SU-DHL-6 (cell line): ENCODE results near the gene SPTBN1.

Source experiments
- H2AFZ ChIP-seq: fragments of 200-600 bp; sonication (generic); 2 replicates; pipeline ENCODE4 v1.6.1; 2014; ENCODE audit warnings: low read depth, mild to moderate bottlenecking, moderate library complexity, mixed read lengths, antibody characterized with exemption, low read length; ENCODE audit not compliant: severe bottlenecking
- H3F3A ChIP-seq: fragments of 200-600 bp; shearing (Covaris generic); 2 replicates; pipeline ENCODE4 v1.6.0; 2016; ENCODE audit warnings: antibody characterized with exemption, mild to moderate bottlenecking; ENCODE audit not compliant: insufficient read depth
- H3K27ac ChIP-seq: fragments of 200-600 bp; sonication (generic); 2 replicates; pipeline ENCODE4 v1.5.1; 2016; ENCODE audit warnings: low read depth, mild to moderate bottlenecking, low read length, moderate library complexity, mixed read lengths
- H3K27me3 ChIP-seq: fragments of 200-600 bp; sonication (generic), shearing (Covaris generic); 2 replicates; pipeline ENCODE4 v1.6.0; 2014; ENCODE audit warnings: mild to moderate bottlenecking, low read length
- H3K36me3 ChIP-seq: fragments of 200-600 bp; sonication (generic); 2 replicates; pipeline ENCODE4 v1.6.1; 2014; ENCODE audit warnings: mild to moderate bottlenecking, low read length, mixed read lengths
- H3K4me2 ChIP-seq: fragments of 300-600, 200-600 bp; shearing (Covaris generic), sonication (generic); 2 replicates; pipeline ENCODE4 v1.6.0; 2014; ENCODE audit warnings: low read length, low read depth, mild to moderate bottlenecking; ENCODE audit not compliant: poor library complexity, severe bottlenecking
- H3K4me3 ChIP-seq: fragments of 200-600 bp; sonication (generic); 2 replicates; pipeline ENCODE4 v1.5.1; 2014; ENCODE audit warnings: antibody characterized with exemption, low read length, mild to moderate bottlenecking, mixed read lengths; ENCODE audit not compliant: insufficient read depth, poor library complexity, severe bottlenecking
- H3K79me2 ChIP-seq: fragments of 200-600 bp; sonication (generic); 2 replicates; pipeline ENCODE4 v1.6.1; 2014; ENCODE audit warnings: mild to moderate bottlenecking, low read length, moderate library complexity; ENCODE audit not compliant: insufficient read depth
- H3K9ac ChIP-seq: fragments of 200-600 bp; sonication (generic); 2 replicates; pipeline ENCODE4 v1.7.0; 2014; ENCODE audit warnings: mild to moderate bottlenecking, low read length
- H3K9me2 ChIP-seq: fragments of 200-600 bp; sonication (generic); replicated peaks from 2 replicates; pipeline ENCODE4 v1.6.1; 2014; ENCODE audit warnings: low read length; ENCODE audit not compliant: insufficient read depth
- H3K9me3 ChIP-seq: fragments of 200-600 bp; sonication (generic); 2 replicates; pipeline ENCODE4 v1.6.1; 2014; ENCODE audit warnings: low read length, mixed read lengths; ENCODE audit not compliant: insufficient read depth
- H4K20me1 ChIP-seq: fragments of 200-600 bp; sonication (generic); 2 replicates; pipeline ENCODE4 v1.6.1; 2014; ENCODE audit warnings: low read depth, mild to moderate bottlenecking, antibody characterized with exemption, low read length, moderate library complexity, mixed read lengths
- EZH2phosphoT487 ChIP-seq: fragments of 200-600 bp; sonication (generic), shearing (Covaris generic); conservative IDR thresholded peaks from 2 replicates; pipeline ENCODE4 v1.6.1; 2018; ENCODE audit warnings: mild to moderate bottlenecking, antibody characterized with exemption, low read length, moderate library complexity, mixed read lengths
- TF ChIP-seq, protein P1 (sequence below): fragments of 200-600 bp; sonication (generic); IDR thresholded peaks from one replicate; pipeline ENCODE4 v1.5.1; 2017; ENCODE audit warnings: antibody characterized with exemption, mild to moderate bottlenecking, low read length, moderate library complexity; ENCODE audit not compliant: insufficient read depth, poor library complexity, severe bottlenecking

The SPTBN1 gene

GRCh38 chr2:54653572-54654204 lies 197.6 kb downstream of the SPTBN1 start:
- H3K9ac ChIP-seq = no peak overlapping the region
- TF ChIP-seq EZH2phosphoT487 = no peak
- TF ChIP-seq, protein P1, sequence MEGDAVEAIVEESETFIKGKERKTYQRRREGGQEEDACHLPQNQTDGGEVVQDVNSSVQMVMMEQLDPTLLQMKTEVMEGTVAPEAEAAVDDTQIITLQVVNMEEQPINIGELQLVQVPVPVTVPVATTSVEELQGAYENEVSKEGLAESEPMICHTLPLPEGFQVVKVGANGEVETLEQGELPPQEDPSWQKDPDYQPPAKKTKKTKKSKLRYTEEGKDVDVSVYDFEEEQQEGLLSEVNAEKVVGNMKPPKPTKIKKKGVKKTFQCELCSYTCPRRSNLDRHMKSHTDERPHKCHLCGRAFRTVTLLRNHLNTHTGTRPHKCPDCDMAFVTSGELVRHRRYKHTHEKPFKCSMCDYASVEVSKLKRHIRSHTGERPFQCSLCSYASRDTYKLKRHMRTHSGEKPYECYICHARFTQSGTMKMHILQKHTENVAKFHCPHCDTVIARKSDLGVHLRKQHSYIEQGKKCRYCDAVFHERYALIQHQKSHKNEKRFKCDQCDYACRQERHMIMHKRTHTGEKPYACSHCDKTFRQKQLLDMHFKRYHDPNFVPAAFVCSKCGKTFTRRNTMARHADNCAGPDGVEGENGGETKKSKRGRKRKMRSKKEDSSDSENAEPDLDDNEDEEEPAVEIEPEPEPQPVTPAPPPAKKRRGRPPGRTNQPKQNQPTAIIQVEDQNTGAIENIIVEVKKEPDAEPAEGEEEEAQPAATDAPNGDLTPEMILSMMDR = no peak
- H3F3A ChIP-seq = no peaks in the 10 kb centered on the region
- no peaks in the 10 kb centered on the region for H4K20me1 ChIP-seq
- H3K27ac ChIP-seq = no peak overlapping the region
- no peak overlapping the region for H3K4me2 ChIP-seq
- H3K27me3 ChIP-seq = no peaks in the 10 kb centered on the region
- no peak overlapping the region for H3K4me3 ChIP-seq
- H3K79me2 ChIP-seq = no peaks in the 10 kb centered on the region
- H3K36me3 ChIP-seq = no peaks in the 10 kb centered on the region; the same call in 1 of the 2 replicates
- no peak overlapping the region for H2AFZ ChIP-seq
- no peaks in the 10 kb centered on the region for H3K9me3 ChIP-seq
- H3K9me2 ChIP-seq = no peaks in the 10 kb centered on the region

GRCh38 chr2:54655046-54655809 lies 199.1 kb downstream of the SPTBN1 start:
- no peaks in the 10 kb centered on the region for H4K20me1 ChIP-seq
- H3K27me3 ChIP-seq = no peaks in the 10 kb centered on the region
- no peak overlapping the region for H2AFZ ChIP-seq
- no peak overlapping the region for H3K9ac ChIP-seq
- no peak overlapping the region for H3K27ac ChIP-seq
- H3K36me3 ChIP-seq = no peaks in the 10 kb centered on the region; the same call in 1 of the 2 replicates
- no peaks in the 10 kb centered on the region for H3F3A ChIP-seq
- H3K9me2 ChIP-seq = no peaks in the 10 kb centered on the region
- no peak for TF ChIP-seq EZH2phosphoT487
- TF ChIP-seq, protein P1 = no peak
- no peak overlapping the region for H3K4me2 ChIP-seq
- H3K4me3 ChIP-seq = no peak overlapping the region
- H3K79me2 ChIP-seq = no peaks in the 10 kb centered on the region
- H3K9me3 ChIP-seq = no peaks in the 10 kb centered on the region

DNA sequence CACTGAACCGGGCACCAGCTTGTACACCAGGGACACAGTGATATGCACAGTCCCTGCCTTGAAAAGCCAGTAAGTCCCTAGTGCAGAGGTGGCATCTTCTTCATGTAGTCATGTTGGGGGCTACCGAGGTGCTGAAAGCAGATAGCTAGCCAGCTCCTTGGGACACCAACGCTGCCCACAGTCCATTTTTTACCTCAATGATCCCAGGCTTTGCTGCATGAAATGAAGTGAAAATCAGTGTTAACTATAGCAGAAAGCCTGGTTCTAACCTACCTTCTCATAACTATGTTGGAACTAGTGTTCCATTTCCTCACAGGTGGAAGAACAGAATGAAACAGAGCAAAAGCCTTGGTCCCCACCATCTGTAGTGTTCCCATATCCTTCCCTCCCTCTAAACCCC lies 200.7 kb downstream of the SPTBN1 start:
- H3K27ac ChIP-seq = no peak overlapping the region
- H3K27me3 ChIP-seq = no peaks in the 10 kb centered on the region
- TF ChIP-seq EZH2phosphoT487 = no peak
- TF ChIP-seq, protein P1 = no peak
- no peaks in the 10 kb centered on the region for H3F3A ChIP-seq
- no peaks in the 10 kb centered on the region for H4K20me1 ChIP-seq
- H3K9me3 ChIP-seq = no peaks in the 10 kb centered on the region
- no peak overlapping the region for H3K4me2 ChIP-seq
- H3K79me2 ChIP-seq = no peaks in the 10 kb centered on the region
- H3K36me3 ChIP-seq = no peaks in the 10 kb centered on the region; the same call in 1 of the 2 replicates
- no peaks in the 10 kb centered on the region for H3K9me2 ChIP-seq
- no peak overlapping the region for H3K4me3 ChIP-seq
- H2AFZ ChIP-seq = no peak overlapping the region
- H3K9ac ChIP-seq = no peak overlapping the region
